COLO668 (cell line): ENCODE data around the gene RGMB.
A peak's percentile ranks its signal among the peaks of the same experiment; 100 is the strongest.

Experiments
- DNase-seq: peaks from one replicate; lab custom pipeline; 2025; ENCODE audit not compliant: unreplicated experiment; lab: John Stamatoyannopoulos, UW

Gene RGMB

DNA sequence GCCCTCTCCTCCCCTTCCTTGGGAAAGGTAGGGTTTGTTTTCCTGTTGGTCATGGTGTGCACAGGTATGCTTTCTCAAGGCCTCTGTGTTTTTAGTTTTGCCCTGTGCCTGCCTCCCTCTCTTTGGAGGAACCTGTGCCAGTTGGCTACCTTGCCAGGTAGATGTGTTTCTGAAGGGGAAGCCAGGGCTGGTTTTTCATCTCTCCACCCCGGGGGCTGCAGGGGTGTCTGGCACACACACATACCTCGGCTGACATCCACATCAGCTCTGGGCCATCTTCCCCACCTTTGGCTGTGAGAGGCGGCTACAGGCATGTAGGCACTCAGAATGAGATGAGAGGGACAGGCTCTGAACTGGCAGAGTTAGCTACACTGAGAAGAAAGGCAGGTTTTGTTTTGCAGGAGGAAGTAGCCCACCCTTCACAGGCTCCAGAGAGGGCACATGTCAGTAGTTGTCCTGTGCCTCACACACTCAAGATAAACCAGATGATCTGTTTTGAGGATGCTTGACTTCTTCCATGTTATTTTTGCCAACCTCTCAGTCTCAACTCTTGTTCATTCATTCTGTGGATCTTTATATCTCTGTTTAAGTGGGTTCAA lies 9.7 kb downstream of the RGMB start:
- no peak for DNase-seq

GRCh38 chr5:98784411-98784810 lies 10.9 kb downstream of the RGMB start:
- DNase-seq: no peak

DNA sequence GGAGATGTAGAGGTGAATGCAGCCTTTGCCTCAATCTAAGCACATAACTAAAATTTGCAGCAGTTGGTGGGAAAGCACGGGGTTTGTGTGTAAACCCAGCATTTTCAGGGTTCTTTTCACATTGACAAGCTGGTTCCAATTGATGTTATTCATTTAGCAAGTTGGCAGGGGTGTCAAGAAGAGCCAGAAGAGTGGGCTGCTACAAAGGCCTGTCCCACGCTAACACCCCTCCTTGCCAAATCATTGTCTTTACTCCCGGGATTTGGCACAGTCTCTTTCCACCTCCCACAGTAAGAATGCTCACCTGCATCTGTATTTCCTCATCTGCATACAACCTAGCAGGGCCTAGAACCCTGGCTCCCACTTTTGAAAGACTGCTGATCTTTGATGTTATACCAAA lies 11.8 kb downstream of the RGMB start:
- no peak for DNase-seq

- no peak for DNase-seq
Observed at GRCh38 chr5:98786191-98786853, 12.9 kb downstream of the RGMB start.

DNA sequence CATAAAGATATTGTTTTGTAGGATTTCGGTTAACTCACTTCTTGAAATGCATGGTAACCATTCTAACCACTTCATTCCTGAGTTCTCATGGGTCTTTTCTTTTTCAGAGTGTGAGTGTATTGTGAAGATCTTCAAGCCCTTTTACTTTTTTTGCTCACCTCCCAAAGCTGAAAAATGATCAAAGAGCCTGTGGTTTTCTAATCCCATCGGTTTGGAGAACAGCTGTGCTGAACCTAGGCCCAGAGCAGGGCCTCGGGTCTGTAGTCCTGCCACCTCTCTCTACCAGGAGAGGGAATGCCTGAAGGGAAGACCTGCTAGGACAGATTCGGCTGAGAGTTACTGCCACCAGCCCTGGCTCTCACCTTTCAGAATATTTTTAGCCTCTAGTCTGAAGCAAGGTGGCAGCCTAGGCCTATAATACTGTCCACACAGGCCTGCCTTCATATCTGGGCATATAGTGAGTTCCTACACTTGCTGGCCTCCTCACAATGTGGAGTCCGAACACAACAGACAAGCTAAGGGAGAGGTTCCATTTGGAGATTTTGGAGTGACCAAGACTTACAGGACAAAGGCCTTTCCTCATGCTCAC lies 13.8 kb downstream of the RGMB start:
- no peak for DNase-seq

GRCh38 chr5:98789029-98789428 lies 15.6 kb downstream of the RGMB start:
- DNase-seq: no peak

GRCh38 chr5:98791001-98791519 lies 17.6 kb downstream of the RGMB start:
- no peak for DNase-seq

DNA sequence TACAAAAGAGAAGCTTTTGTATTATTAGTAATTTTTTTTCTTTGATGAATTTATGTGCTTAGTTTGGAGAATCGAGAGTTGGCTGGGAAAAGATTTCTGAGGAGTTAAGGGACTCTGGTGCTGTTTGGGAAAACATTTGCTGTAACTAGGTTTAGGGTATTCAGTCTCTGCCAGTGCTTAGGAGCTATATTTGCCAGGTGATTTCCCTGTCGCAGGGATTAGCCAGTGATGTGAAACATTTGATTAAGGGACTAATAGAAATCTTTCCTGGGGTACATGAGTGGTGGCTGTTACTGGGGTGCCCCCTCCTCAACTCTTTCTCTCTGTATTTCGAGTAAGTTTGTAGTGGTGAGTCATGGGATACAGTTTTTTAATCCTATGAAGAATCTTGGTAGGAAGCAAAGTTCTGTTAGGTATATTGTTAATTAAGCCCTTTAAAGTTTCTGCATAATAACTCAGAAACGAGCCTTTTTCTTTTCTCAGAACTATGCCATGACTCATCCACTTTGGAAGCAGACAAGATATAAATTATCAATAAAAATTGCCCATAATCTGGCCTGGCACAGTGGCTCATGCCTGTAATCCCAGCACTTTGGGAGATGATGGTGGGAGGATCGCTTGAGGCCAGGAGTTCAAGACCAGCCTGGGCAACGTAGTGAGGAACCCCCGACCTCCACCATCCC lies 18.6 kb downstream of the RGMB start:
- no peak for DNase-seq

- DNase-seq: no peak
Observed at GRCh38 chr5:98793223-98793622, 19.8 kb downstream of the RGMB start.

DNA sequence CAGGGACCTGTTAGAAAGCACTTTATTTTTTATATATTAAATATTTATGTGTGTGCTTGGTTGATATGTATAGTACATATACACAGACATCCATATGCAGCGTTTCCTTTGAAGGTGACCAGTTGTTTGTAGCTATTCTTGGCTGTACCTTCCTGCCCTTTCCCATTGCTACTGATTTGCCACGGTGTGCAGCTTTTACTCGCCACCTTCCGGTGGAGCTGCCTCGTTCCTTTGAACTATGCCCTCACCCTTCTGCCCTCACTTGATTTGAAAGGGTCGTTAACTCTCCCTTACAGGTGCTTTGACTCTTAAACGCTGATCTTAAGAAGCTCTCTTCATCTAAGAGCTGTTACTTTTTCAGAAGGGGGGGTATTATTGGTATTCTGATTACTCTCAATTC lies 20.5 kb downstream of the RGMB start:
- DNase-seq: no peak

GRCh38 chr5:98794414-98795080 lies 21.1 kb downstream of the RGMB start:
- no peak for DNase-seq

- DNase-seq: no peak
Observed at GRCh38 chr5:98795243-98795642, 21.8 kb downstream of the RGMB start.

DNA sequence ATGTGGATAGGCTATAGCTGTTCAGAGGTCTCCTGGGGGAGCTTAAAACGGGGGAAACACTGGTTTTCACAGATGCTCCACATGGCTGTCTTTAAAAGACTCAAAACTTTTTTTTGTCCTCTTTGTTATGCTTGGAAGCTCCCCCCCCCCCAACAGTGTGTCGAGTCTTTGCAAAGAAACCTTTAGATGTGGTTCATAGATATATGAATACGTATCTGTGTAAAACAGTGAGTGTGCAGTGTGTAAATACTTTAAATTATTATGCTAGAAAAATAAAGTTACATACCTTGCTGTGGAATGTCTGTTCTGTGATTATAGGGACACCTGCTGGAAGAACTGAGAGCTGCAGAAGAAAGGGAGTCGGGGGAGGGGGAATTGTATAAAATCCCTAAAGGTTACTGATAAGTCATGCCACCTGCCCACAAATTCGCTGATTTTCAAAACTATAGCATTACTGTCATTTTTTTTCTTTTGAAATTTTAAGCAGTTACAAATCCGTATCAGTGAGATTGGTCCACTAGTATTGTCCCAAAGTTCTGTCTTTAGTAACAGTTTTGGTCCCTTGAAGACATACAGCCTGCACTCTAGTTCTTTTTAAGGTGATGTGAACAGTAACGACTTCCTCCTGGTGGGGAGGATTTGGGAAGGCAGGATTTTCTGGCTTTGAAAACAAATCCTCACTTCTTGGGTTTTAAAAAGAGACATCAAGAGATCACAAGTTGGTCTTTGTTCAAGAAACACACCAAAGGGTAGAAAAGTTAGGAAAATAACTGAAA lies 22.9 kb downstream of the RGMB start:
- DNase-seq: peak; percentile 17

- no peak for DNase-seq
Observed at GRCh38 chr5:98798371-98798770, 24.9 kb downstream of the RGMB start.

- DNase-seq: no peak
Observed at GRCh38 chr5:98798847-98799246, 25.4 kb downstream of the RGMB start.

DNA sequence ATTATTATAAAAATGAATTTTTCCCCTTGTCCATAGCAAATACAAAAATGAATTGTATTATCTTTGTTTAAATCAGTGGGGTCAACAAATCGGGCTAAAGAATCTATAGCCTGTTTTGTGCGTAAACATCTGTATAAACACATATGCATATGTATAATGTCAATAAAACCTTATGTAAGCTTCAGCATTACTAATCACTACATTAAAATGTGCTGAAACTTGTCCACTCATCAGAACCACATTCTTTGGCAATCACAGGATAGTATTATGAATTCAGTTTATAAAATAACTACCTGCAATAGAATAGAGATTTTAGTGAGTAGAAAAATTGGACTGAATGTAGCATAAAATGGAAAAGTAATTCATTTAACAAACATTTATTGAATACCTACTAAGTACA lies 30.6 kb downstream of the RGMB start:
- DNase-seq: no peak

DNA sequence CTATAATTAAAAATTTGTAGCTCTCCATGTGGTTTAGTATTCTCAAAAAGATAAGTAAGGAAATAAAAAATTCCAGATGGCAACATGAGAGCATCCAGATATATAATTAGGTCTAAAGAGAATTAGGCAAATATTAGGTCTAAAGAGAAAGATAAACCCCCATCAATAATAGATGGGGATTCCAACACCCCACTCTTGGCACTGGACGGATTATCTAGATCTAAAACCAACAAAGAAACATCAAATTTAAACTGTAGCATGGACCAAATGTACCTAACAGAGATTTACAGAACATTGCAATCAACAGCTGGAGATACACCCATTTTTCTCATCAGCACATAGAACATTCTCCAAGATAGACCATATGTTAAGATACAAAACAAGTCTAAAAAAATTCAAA lies 31.6 kb downstream of the RGMB start:
- DNase-seq: no peak

DNA sequence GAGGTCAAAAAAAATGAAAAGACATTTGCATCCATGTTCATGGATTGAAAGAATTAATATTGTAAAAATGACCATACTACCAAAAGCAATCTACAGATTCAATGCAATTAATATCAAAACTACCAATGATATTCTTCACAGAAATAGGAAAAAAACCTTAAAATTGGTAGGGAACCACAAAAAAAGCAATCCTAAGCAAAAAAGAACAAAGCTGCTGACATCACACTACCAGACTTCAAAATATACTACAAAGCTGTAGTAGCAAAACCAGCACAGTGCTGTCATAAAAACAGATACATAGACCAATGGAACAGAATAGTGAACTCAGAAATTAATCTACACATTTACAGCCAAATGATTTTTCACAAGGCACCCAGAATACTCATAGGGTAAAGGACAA lies 34.3 kb downstream of the RGMB start:
- no peak for DNase-seq

GRCh38 chr5:98810206-98810605 lies 36.7 kb downstream of the RGMB start:
- no peak for DNase-seq

DNA sequence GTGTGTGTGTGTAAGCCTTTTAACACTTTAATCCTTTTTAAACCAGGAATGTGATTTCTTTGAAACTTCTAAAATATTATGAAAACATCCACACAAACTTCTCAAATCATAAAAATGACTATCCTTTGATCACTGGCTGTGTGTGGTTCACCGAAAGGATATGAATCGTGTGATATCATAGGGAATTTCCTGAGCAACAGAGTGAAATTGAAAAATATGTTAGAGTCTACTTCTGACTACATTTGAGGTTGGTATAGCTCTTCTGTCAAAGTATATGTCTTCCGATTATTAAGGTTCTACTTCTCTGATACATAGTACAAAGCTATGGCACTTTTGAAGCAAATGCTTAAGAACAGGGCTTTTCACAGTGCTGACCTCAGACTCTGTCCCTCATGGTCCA lies 40.3 kb downstream of the RGMB start:
- no peak for DNase-seq
